ENCODE measurements around the gene PMP22. TPM values are rescaled to one million over a fixed set of nuclear protein-coding genes. Genes with fewer than 3 reads are reported as not detected.
A peak's percentile ranks its signal among the peaks of the same experiment; 100 is the strongest.

Gene PMP22
- total RNA-seq, 1 experiment from 2014 or later = 2.6 TPM

DNA sequence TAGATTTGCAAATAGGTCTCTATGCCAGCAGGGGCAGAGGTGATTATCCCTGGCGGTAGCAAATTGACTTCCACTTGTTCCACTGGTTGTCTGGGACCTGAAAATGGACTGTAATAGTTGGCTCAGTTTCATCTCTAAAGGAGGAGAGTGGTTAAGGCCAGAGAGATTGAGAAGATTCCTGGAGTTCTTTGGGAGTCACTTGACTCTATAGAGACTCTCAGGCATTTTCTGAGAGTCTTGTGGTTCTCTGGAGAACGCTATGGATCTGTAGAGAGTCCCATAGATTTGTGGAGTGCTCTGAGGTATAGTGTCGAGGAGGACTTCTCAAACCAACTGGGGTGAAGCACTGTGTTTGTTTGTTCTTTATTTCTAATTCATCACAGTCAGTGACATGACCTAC is 8.9 kb upstream of the PMP22 start:
- Histone ChIP-seq H3K36me3 (ENCODE audit: low read depth) (no peaks in the 10 kb centered on the region), H3K4me2 (no peak overlapping the region), H3K4me3 (no peak overlapping the region), H4K20me1 (ENCODE audit: insufficient read depth) (no peaks in the 10 kb centered on the region), H3K27me3 (ENCODE audit: insufficient read depth, low read depth) (no peaks in the 10 kb centered on the region), H3K4me1 (replicated peaks; ENCODE audit: insufficient read depth) (no peaks in the 10 kb centered on the region), H3K79me2 (ENCODE audit: low read depth) (no peaks in the 10 kb centered on the region), H3K27ac (no peak overlapping the region), H3F3A (ENCODE audit: insufficient read depth, low read depth) (no peaks in the 10 kb centered on the region), H2AFZ (no peak overlapping the region), H3K9me2 (ENCODE audit: insufficient read depth) (no peaks in the 10 kb centered on the region), H3K9me3 (ENCODE audit: insufficient read depth, low read depth) (no peaks in the 10 kb centered on the region)
- intact Hi-C loops (cut with micrococcal nuclease; ENCODE audit: unreplicated experiment) = no loop called here
- CTCF ChIA-PET = no interaction called here
- POLR2A ChIA-PET (ENCODE audit: unreplicated experiment) = no interaction called here
- no peak for TF ChIP-seq EZH2 (IDR thresholded peaks at IDR 0.05; ENCODE audit: low read depth)
- TF ChIP-seq, protein P1, sequence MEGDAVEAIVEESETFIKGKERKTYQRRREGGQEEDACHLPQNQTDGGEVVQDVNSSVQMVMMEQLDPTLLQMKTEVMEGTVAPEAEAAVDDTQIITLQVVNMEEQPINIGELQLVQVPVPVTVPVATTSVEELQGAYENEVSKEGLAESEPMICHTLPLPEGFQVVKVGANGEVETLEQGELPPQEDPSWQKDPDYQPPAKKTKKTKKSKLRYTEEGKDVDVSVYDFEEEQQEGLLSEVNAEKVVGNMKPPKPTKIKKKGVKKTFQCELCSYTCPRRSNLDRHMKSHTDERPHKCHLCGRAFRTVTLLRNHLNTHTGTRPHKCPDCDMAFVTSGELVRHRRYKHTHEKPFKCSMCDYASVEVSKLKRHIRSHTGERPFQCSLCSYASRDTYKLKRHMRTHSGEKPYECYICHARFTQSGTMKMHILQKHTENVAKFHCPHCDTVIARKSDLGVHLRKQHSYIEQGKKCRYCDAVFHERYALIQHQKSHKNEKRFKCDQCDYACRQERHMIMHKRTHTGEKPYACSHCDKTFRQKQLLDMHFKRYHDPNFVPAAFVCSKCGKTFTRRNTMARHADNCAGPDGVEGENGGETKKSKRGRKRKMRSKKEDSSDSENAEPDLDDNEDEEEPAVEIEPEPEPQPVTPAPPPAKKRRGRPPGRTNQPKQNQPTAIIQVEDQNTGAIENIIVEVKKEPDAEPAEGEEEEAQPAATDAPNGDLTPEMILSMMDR (conservative IDR thresholded peaks at IDR 0.05) = no peak
- DNase-seq = no peak
- no TSS peak for BruUV-seq (replicated peaks)

DNA sequence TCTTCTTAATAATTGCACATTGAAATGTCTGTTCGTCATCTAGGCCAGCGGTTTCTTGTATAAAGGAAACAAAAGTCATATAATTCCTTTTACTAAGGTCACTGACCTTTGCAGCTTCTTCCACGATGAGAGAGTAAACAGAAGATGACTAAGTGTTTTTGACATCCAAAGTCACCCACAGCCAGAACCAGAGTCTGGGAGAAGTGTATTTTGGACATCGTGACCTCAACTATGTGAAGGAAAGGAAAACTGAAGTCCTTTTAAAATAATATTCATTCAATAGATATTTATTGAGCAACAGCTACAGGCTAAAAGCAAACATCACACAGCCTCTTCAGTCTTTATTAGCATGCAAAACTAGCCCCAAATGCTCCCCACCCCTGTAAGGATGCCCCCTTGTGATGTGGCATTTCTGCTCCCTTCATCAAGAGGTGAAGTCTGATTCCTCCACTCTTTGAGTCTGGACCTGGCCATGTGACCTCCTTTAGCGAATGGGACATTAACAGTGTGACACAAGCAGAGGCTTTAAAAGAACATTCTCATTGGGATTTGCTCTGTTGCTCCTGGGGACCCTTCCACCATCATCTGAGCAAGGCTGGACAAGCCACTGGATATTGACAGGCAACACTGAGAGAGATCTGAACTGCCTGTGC is 8.1 kb upstream of the PMP22 start:
- Histone ChIP-seq H3K4me2 (no peak overlapping the region), H3K36me3 (ENCODE audit: low read depth) (no peaks in the 10 kb centered on the region), H3K4me3 (no peak overlapping the region), H3K9me3 (ENCODE audit: insufficient read depth, low read depth) (no peaks in the 10 kb centered on the region), H3K27ac (no peak overlapping the region), H3K4me1 (replicated peaks; ENCODE audit: insufficient read depth) (no peaks in the 10 kb centered on the region), H4K20me1 (ENCODE audit: insufficient read depth) (no peaks in the 10 kb centered on the region), H2AFZ (no peak overlapping the region), H3K9me2 (ENCODE audit: insufficient read depth) (no peaks in the 10 kb centered on the region), H3K27me3 (ENCODE audit: insufficient read depth, low read depth) (no peaks in the 10 kb centered on the region), H3F3A (ENCODE audit: insufficient read depth, low read depth) (no peaks in the 10 kb centered on the region), H3K79me2 (ENCODE audit: low read depth) (no peaks in the 10 kb centered on the region)
- ChIA-PET POLR2A (ENCODE audit: unreplicated experiment) (interaction anchor here (0.7 kb wide), 1 partner anchor 11 kb away, joined by 4 read pairs; no protein-coding TSS in a partner anchor), CTCF (no interaction called here)
- intact Hi-C loops (cut with micrococcal nuclease; ENCODE audit: unreplicated experiment) = no loop called here
- DNase-seq = peak in 1 of 2 experiments; percentile 39
- TF ChIP-seq EZH2 (IDR thresholded peaks at IDR 0.05; ENCODE audit: low read depth) = no peak
- TF ChIP-seq, protein P1 (conservative IDR thresholded peaks at IDR 0.05) = no peak
- BruUV-seq (replicated peaks) = no TSS peak

DNA sequence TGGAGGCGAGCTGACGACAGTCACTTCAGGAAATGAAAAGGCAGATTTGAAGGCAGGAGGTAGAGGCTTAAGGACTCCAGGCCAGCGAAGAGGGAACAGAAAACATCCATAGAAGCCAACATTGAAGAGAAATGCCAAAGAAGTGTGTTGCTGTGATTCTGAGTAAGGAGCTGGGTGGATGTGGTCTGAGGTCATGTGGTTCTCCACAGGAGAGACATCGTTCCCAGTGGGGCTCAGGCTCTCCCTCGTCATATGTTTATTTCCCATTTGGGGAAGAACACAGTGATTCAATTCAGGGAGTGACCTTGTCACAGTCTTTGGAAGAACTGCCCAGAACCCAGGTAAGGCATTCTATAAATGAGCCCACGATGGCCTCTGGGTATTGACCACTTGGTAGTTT is 6.6 kb upstream of the PMP22 start:
- Histone ChIP-seq H3K9me3 (ENCODE audit: insufficient read depth, low read depth) (no peaks in the 10 kb centered on the region), H3K79me2 (ENCODE audit: low read depth) (no peaks in the 10 kb centered on the region), H3K4me2 (no peak overlapping the region), H2AFZ (no peak overlapping the region), H3K27ac (no peak overlapping the region), H3K4me1 (replicated peaks; ENCODE audit: insufficient read depth) (no peaks in the 10 kb centered on the region), H3K36me3 (ENCODE audit: low read depth) (no peaks in the 10 kb centered on the region), H3F3A (ENCODE audit: insufficient read depth, low read depth) (no peaks in the 10 kb centered on the region), H3K9me2 (ENCODE audit: insufficient read depth) (no peaks in the 10 kb centered on the region), H3K4me3 (no peak overlapping the region), H4K20me1 (ENCODE audit: insufficient read depth) (no peaks in the 10 kb centered on the region), H3K27me3 (ENCODE audit: insufficient read depth, low read depth) (peaks cover 5% of the 10 kb centered on the region; the same call in 1 of the 2 replicates)
- intact Hi-C loops (cut with micrococcal nuclease; ENCODE audit: unreplicated experiment) = no loop called here
- TF ChIP-seq, protein P1 (conservative IDR thresholded peaks at IDR 0.05) = no peak
- DNase-seq = no peak
- ChIA-PET CTCF (no interaction called here), POLR2A (ENCODE audit: unreplicated experiment) (no interaction called here)
- no TSS peak for BruUV-seq (replicated peaks)

All from PC-9 (cell line).